ENCODE results near the gene DVL2.

GRCh38 chr17:7177954-7178477, 56.3 kb downstream of the DVL2 start:
- TF ChIP-seq POLR2AphosphoS5 (IDR thresholded peaks at IDR 0.05; ENCODE audit: low read depth) (no peak), REST (IDR thresholded peaks at IDR 0.05; ENCODE audit: insufficient replicate concordance, low read depth) (no peak)

All from HL-60 (cell line).